Activated CD4-positive, alpha-beta T cell treated with anti-CD3 and anti-CD28 coated beads, Interleukin-2, Interleukin-6, amounts not matched to agents 100 ng/mL and 50 ng/mL, durations not matched to agents 16 hours and 8 hours (primary cell): ENCODE measurements around the gene ACP6.

ENCODE experiments used
- DNase-seq: peaks from one replicate; pipeline ENCODE4 v3.0.0-alpha.2; 2020

Gene ACP6

DNA sequence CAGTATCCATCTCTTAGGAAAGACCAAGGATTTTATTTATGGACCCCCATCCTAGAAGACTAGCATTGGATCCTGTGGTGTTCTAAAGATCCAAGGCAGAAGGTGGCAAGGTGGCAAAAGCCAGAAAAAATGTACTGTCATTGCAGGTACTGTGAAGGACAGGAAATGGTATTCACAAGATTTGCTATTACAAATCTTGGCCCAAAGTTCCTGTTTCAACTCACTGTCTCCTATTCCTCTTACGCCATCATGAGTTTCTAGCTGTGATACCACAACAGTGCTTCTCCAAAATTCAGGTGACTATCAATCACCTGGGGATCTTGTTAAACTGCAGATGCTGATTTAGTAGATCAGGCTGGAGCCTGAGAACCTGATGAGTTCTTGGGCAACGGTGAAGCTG, 21.4 kb downstream of the ACP6 start:
- DNase-seq = peak; percentile 25

- peak; percentile 59 for DNase-seq
These were observed 22.3 kb downstream of the ACP6 start for GRCh38 chr1:147647796-147648633.

GRCh38 chr1:147643974-147644373, 26.4 kb downstream of the ACP6 start:
- no peak for DNase-seq

DNA sequence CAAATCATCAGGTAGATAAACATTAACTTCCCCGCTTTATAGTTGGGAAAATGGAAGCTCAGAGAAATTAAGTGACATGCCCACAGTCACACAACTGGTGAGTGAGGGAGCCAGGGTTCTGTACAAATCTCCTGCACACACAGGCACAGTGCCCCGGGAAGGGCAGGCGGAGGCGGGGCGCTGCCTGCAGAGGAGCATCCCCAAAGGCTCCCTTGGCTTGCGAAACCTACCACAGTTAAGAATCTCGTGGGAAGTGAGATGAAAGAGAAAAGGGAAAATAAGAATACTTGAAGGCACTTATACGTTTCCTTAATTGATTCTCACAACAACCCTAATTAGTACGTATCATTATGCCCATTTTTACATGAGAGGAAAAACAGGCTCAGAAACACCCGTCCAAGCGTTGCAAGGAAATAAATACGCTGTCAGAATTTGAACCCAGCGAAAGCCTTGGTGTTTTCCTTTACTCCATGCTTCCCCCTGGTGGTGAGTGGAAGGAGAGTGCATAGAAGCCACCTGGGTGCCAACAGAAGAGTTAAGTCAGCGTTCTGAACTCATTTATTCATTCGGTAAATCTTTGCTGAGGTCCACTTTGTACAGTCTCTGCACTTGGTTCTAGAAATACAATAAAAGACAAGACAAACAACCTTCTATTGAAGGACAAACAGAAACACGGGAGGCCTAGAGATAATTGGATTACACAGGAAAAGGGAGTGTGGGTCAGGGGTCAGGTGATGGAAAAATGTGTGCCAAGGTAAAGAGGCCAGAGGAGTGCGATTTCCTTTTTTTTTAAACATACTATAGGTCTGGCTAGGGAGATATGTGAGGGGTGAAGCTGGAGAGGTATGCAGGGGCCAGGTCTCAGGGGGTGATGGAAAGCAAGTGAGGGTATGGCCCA, 28.4 kb downstream of the ACP6 start:
- DNase-seq = peak; percentile 80

DNA sequence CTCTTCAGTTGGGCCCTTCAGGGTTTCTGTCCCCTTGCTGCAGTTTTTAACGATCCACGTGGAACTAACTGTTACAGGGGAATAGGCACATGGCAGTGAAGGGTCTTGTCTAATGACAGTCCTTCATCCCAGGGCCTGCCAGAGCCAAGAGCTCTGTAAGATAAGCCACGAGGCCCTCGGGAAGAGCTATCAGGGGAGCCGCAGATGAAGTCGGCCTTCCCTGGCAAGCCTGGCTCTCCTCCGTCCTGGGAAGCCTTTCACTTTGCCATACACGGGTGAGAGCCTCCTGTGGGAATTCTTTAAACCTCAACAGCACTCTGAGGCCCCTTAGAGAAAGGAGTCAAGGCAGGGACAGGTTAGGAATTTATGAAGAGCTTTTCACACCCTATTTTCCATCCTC, 29.0 kb downstream of the ACP6 start:
- no peak for DNase-seq

- DNase-seq = peak; percentile 88
These were observed 29.7 kb downstream of the ACP6 start for GRCh38 chr1:147640553-147641165.

GRCh38 chr1:147636314-147636713, 34.0 kb downstream of the ACP6 start:
- DNase-seq = no peak

DNA sequence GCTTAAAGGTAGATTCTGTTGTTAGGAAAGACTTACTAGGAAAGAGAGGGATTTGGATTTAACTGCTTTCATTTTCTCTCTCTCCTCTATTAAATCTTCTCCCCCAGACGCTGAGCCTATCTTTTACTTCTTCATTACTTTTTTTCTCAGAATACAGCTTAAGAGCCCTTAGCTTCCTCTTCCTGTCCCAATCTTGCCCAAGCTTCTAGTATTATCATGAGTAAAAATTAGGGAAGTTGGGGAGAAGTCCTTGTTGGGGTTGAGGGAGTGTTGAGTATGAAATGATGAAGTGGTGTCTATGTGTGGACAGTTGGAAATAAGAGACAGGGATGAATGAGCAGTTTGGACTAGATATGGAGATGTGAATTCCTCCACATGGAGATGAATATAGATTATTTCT, 35.0 kb downstream of the ACP6 start:
- no peak for DNase-seq

- DNase-seq = no peak
These were observed 35.7 kb downstream of the ACP6 start for GRCh38 chr1:147634645-147635044.

DNA sequence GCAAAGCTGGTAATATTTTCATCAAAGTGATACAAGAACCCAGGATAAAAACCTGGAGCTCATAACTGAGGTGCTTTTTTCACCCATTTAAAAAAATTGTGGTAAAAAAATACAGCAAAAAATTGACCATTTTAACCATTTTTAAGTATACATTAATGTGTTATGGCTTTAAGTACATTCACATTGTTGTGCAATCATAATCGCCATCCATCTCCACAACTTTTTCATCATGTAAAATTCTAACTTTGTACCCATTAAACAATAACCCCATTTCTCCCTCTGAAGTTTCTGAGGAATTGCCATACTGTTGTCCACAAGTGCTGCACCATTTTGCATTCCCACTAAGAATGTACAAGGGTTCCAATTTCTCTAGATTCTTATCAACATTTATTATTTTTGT, 36.6 kb downstream of the ACP6 start:
- DNase-seq = no peak

- no peak for DNase-seq
These were observed 38.5 kb downstream of the ACP6 start for GRCh38 chr1:147631839-147632238.

DNA sequence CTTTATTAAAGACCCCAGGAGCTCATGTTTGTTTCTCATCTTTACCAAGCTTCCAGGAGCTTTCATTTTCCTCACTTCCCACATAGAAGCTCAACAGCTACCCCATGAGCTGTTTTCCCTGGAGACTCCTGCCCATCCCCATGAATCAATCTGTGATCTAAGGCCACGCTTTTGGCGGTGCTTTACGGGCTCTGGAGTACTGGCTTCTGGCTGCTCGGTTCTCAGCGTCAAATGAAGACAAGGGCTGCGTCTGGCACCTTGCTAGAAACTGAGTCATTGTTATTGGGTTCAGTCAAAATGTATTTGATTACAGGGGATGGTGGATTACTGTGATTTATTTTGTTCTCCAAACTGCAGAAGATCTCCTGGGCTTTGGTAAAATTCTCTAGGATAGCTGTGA, 39.9 kb downstream of the ACP6 start:
- DNase-seq = no peak

DNA sequence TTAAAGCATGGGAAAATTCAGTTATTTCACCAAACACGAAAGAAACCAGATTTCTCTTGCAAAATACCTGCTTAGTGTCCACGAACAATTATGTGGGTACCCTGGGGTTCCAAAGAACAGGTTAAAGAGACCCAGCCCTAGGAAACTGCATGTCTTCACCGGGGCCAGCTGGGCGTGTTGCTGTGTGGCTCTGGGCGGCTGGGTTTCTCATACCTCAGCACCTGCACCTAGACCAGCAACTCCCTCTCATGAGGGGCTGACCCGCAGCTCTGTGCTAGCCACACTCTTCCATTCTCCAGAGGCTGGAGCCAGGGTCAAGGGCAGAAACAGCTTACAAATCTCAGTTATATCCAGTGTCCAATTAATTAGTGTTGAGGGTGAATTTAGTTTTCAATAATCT, 40.3 kb downstream of the ACP6 start:
- DNase-seq = no peak

DNA sequence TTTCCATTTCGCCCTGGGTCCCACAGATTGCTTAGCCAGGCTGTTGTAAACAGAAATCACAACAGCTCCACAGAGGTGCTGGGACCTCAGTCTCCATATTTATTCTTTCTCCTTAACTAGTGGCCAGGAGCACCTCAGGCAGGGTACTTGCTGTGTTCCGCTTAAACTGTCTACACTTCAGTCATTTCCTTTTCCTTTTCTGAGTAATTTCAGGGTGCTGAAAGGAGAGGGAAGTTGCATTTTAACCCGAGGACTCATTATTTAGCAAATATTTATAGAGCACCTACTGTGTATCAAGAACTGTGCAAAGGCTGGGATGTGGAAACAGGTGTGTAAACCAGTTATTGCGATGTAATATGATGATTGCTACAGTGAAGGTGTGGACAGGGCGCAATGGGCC, 41.9 kb downstream of the ACP6 start:
- peak; percentile 32 for DNase-seq

- DNase-seq = peak; percentile 63
These were observed 42.8 kb downstream of the ACP6 start for GRCh38 chr1:147627435-147628110.

GRCh38 chr1:147626739-147627138, 43.6 kb downstream of the ACP6 start:
- DNase-seq = no peak

GRCh38 chr1:147626291-147626690, 44.0 kb downstream of the ACP6 start:
- DNase-seq = no peak

DNA sequence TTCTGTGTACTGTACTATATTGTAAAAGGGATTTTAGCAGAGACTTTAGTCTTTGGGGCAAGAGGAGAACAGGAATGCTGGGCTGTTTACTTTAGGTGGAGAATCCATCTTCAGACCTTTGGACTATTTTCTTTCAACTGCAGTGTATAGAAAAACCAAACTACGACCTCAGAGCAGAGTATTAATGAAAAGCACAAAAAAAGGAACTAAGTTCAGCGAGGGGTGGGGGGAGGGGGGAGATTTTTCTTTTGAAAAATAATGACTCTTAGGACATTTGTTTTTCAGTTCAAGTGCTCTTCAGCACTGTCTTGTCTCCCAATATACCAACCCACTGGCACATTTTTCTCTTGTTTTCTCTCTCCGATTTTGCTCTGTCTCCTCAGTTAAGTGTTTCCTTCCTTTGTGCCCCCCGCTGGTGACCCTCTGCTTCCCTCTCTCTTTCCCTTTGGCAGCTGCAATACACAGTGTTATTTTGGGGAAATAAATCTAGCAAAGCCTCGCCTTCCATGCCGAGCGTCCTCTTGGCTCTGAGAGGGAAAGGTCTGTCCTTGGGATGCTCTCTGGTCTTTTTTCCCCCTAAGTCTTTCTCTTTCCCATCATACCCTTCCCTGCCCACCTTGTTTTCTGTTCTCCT, 44.8 kb downstream of the ACP6 start:
- DNase-seq = no peak

DNA sequence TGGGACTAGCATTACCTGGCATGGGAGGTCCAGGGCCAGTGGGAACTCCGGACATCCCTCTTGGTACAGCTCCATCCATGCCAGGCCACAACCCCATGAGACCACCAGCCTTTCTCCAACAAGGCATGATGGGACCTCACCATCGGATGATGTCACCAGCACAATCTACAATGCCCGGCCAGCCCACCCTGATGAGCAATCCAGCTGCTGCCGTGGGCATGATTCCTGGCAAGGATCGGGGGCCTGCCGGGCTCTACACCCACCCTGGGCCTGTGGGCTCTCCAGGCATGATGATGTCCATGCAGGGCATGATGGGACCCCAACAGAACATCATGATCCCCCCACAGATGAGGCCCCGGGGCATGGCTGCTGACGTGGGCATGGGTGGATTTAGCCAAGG, 45.8 kb downstream of the ACP6 start:
- no peak for DNase-seq

DNA sequence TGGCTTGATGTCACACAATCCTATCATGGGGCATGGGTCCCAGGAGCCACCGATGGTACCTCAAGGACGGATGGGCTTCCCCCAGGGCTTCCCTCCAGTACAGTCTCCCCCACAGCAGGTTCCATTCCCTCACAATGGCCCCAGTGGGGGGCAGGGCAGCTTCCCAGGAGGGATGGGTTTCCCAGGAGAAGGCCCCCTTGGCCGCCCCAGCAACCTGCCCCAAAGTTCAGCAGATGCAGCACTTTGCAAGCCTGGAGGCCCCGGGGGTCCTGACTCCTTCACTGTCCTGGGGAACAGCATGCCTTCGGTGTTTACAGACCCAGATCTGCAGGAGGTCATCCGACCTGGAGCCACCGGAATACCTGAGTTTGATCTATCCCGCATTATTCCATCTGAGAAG, 46.3 kb downstream of the ACP6 start:
- no peak for DNase-seq

DNA sequence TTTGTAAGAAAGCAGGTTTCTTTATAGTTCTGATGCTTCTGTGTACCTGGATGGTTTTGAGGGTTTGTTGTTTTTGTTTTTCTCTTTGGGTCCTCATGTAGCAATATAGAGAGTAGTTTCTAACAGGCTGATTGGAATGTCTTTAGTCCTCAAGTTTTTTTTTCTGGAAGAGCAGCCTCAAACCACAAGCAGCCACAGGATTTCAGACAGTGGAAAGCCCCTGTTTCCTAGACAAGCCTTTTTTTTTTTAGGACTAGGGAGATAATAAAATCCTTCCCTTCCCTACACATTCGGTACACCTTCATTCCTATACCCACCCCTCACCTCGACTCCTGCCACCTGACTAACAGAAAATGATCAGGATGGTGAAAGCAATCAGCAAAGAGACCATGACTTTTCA, 47.6 kb downstream of the ACP6 start:
- no peak for DNase-seq

DNA sequence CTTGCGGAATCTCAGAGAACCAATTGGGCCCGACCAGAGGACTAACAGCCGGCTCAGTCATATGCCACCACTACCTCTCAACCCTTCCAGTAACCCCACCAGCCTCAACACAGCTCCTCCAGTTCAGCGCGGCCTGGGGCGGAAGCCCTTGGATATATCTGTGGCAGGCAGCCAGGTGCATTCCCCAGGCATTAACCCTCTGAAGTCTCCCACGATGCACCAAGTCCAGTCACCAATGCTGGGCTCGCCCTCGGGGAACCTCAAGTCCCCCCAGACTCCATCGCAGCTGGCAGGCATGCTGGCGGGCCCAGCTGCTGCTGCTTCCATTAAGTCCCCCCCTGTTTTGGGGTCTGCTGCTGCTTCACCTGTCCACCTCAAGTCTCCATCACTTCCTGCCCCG, 49.8 kb downstream of the ACP6 start:
- no peak for DNase-seq

GRCh38 chr1:147619741-147620140, 50.6 kb downstream of the ACP6 start:
- DNase-seq = no peak
